EL (cell line): Measurements from ENCODE around the gene NCOR2.
"Not testable (repeated sequence)": the region's sequence is repeated elsewhere in the genome, so short reads cannot be mapped to it uniquely, and the experiment has no call there.

Experiments used
- DNase-seq: peaks from one replicate; pipeline ENCODE4 v3.0.0-alpha.2; 2016

The NCOR2 gene

GRCh38 chr12:124599074-124599999 is 31.9 kb upstream of the NCOR2 start:
- peak; percentile 42 for DNase-seq

GRCh38 chr12:124597041-124597440 is 29.6 kb upstream of the NCOR2 start:
- no peak for DNase-seq

GRCh38 chr12:124595444-124595843 is 28.0 kb upstream of the NCOR2 start:
- no peak for DNase-seq

GRCh38 chr12:124594851-124595250 is 27.4 kb upstream of the NCOR2 start:
- no peak for DNase-seq

GRCh38 chr12:124593851-124594401 is 26.5 kb upstream of the NCOR2 start:
- no peak for DNase-seq

- DNase-seq: no peak
These were observed 25.8 kb upstream of the NCOR2 start for GRCh38 chr12:124593176-124593575.

- no peak for DNase-seq
These were observed 25.2 kb upstream of the NCOR2 start for GRCh38 chr12:124592481-124593160.

GRCh38 chr12:124592050-124592449 is 24.6 kb upstream of the NCOR2 start:
- DNase-seq: peak; percentile 67

GRCh38 chr12:124590447-124590846 is 23.0 kb upstream of the NCOR2 start:
- no peak for DNase-seq

- DNase-seq: peak; percentile 60
These were observed 21.4 kb upstream of the NCOR2 start for GRCh38 chr12:124588751-124589267.

GRCh38 chr12:124588018-124588634 is 20.7 kb upstream of the NCOR2 start:
- DNase-seq: no peak

- DNase-seq: no peak
These were observed 19.3 kb upstream of the NCOR2 start for GRCh38 chr12:124586756-124587155.

- not testable (repeated sequence) for DNase-seq
These were observed 17.1 kb upstream of the NCOR2 start for GRCh38 chr12:124584494-124584893.

- no peak for DNase-seq
These were observed 16.4 kb upstream of the NCOR2 start for GRCh38 chr12:124583854-124584253.

- no peak for DNase-seq
These were observed 14.7 kb upstream of the NCOR2 start for GRCh38 chr12:124582108-124582424.

- DNase-seq: no peak
These were observed 14.1 kb upstream of the NCOR2 start for GRCh38 chr12:124581307-124582107.

- DNase-seq: no peak
These were observed 12.6 kb upstream of the NCOR2 start for GRCh38 chr12:124579921-124580517.

GRCh38 chr12:124578854-124579253 is 11.4 kb upstream of the NCOR2 start:
- no peak for DNase-seq

GRCh38 chr12:124578445-124578844 is 11.0 kb upstream of the NCOR2 start:
- DNase-seq: no peak

GRCh38 chr12:124577986-124578385 is 10.6 kb upstream of the NCOR2 start:
- DNase-seq: no peak

GRCh38 chr12:124577374-124577773 is 10.0 kb upstream of the NCOR2 start:
- DNase-seq: no peak

- DNase-seq: no peak
These were observed 8.7 kb upstream of the NCOR2 start for GRCh38 chr12:124576061-124576650.
